Activated CD4-positive, alpha-beta T cell treated with anti-CD3 and anti-CD28 coated beads, Interleukin-2, amount 50 U/mL, for 48 hours (primary cell): ENCODE results near the gene ABCA12.

Experiments
- DNase-seq, 2 experiments: peaks; one replicate each; pipeline ENCODE4 v3.0.0-alpha.2; 2020

ABCA12 gene

GRCh38 chr2:215136669-215137328, 1.6 kb downstream of the ABCA12 start:
- peak; percentile 1 to 8 for DNase-seq

- DNase-seq: no peak
Observed at GRCh38 chr2:215120401-215120800, 18.0 kb downstream of the ABCA12 start.

- DNase-seq: no peak
Observed at GRCh38 chr2:215119847-215120246, 18.6 kb downstream of the ABCA12 start.

GRCh38 chr2:215110918-215111317, 27.5 kb downstream of the ABCA12 start:
- DNase-seq: no peak

GRCh38 chr2:215107216-215108056, 31.0 kb downstream of the ABCA12 start:
- no peak for DNase-seq

- no peak for DNase-seq
Observed at GRCh38 chr2:215105607-215106354, 32.6 kb downstream of the ABCA12 start.

- DNase-seq: no peak
Observed at GRCh38 chr2:215104226-215104625, 34.2 kb downstream of the ABCA12 start.

- DNase-seq: no peak
Observed at GRCh38 chr2:215098875-215099274, 39.6 kb downstream of the ABCA12 start.

GRCh38 chr2:215084080-215084479, 54.3 kb downstream of the ABCA12 start:
- no peak for DNase-seq

- no peak for DNase-seq
Observed at GRCh38 chr2:215083146-215083545, 55.3 kb downstream of the ABCA12 start.

GRCh38 chr2:215082446-215082845, 56.0 kb downstream of the ABCA12 start:
- no peak for DNase-seq

- DNase-seq: no peak
Observed at GRCh38 chr2:215080545-215080944, 57.9 kb downstream of the ABCA12 start.

GRCh38 chr2:215071676-215072075, 66.8 kb downstream of the ABCA12 start:
- DNase-seq: no peak

- DNase-seq: no peak
Observed at GRCh38 chr2:215068399-215068798, 70.0 kb downstream of the ABCA12 start.

GRCh38 chr2:215066124-215066523, 72.3 kb downstream of the ABCA12 start:
- DNase-seq: no peak

GRCh38 chr2:215063526-215063925, 74.9 kb downstream of the ABCA12 start:
- DNase-seq: no peak

GRCh38 chr2:215060861-215061536, 77.4 kb downstream of the ABCA12 start:
- no peak for DNase-seq

GRCh38 chr2:215059724-215060123, 78.7 kb downstream of the ABCA12 start:
- no peak for DNase-seq

- no peak for DNase-seq
Observed at GRCh38 chr2:215055891-215056290, 82.5 kb downstream of the ABCA12 start.

GRCh38 chr2:215052810-215053209, 85.6 kb downstream of the ABCA12 start:
- no peak for DNase-seq

- no peak for DNase-seq
Observed at GRCh38 chr2:215052404-215052803, 86.0 kb downstream of the ABCA12 start.

- DNase-seq: no peak
Observed at GRCh38 chr2:215049341-215049740, 89.1 kb downstream of the ABCA12 start.

- no peak for DNase-seq
Observed at GRCh38 chr2:215038421-215038820, 100.0 kb downstream of the ABCA12 start.
